ENCODE measurements around the gene FCN3. TPM values are rescaled to one million over a fixed set of nuclear protein-coding genes. Genes with fewer than 3 reads are reported as not detected.

The FCN3 gene
- total and polyA plus RNA-seq, 2 donors (not counting 1 experiment from before 2014, with no cell fraction given) = not detected

GRCh38 chr1:27331426-27331825 is 43.2 kb downstream of the FCN3 start:
- no peak overlapping the region for H3K27ac ChIP-seq (ENCODE audit: insufficient read depth, low read length)
- no peak for DNase-seq (ENCODE audit: low read depth in 2 of 2)
- no peak overlapping the region for H3K9ac ChIP-seq (ENCODE audit: insufficient read depth, low read length)
- peaks cover 3% of the 10 kb centered on the region for H3K4me1 ChIP-seq (ENCODE audit: control insufficient read depth, extremely low read depth, insufficient read depth, low read length)
- H4K20me1 ChIP-seq (ENCODE audit: control insufficient read depth, extremely low read depth, insufficient read depth, low read length) = no peaks in the 10 kb centered on the region
- peaks cover 26% of the 10 kb centered on the region for H3K36me3 ChIP-seq (ENCODE audit: control insufficient read depth, insufficient read depth, low read length)
- no peak overlapping the region for H3K4me2 ChIP-seq (ENCODE audit: extremely low read depth, insufficient read depth, low read length)
- H2AFZ ChIP-seq (ENCODE audit: low read length) = no peak overlapping the region
- peaks cover 30% of the 10 kb centered on the region for H3K79me2 ChIP-seq (ENCODE audit: control insufficient read depth, insufficient read depth, low read length)
- no peaks in the 10 kb centered on the region for H3K27me3 ChIP-seq (ENCODE audit: control insufficient read depth, insufficient read depth, low read length)
- no peak overlapping the region for H3K4me3 ChIP-seq (replicated peaks in 1 of 4; ENCODE audit: control extremely low read depth in 1 of 4, insufficient read depth in 1 of 4, low read depth in 3 of 4, low read length in 4 of 4)
- TF ChIP-seq CTCF (conservative IDR thresholded peaks at IDR 0.05 in 1 of 2, IDR thresholded peaks at IDR 0.05 in 1 of 2; ENCODE audit: low read depth in 1 of 2, low read length in 2 of 2) = no peak
- TF ChIP-seq EZH2 (IDR thresholded peaks at IDR 0.05; ENCODE audit: low read length, missing control alignments) = no peak
- no peaks in the 10 kb centered on the region for H3K9me3 ChIP-seq (ENCODE audit: control insufficient read depth, insufficient read depth, low read depth, low read length)

- Histone ChIP-seq H3K36me3 (ENCODE audit: control insufficient read depth, insufficient read depth, low read length) (peaks cover 26% of the 10 kb centered on the region), H3K27me3 (ENCODE audit: control insufficient read depth, insufficient read depth, low read length) (no peaks in the 10 kb centered on the region), H3K27ac (ENCODE audit: insufficient read depth, low read length) (no peak overlapping the region), H3K9ac (ENCODE audit: insufficient read depth, low read length) (no peak overlapping the region), H4K20me1 (ENCODE audit: control insufficient read depth, extremely low read depth, insufficient read depth, low read length) (no peaks in the 10 kb centered on the region), H3K4me2 (ENCODE audit: extremely low read depth, insufficient read depth, low read length) (no peak overlapping the region), H3K4me3 (replicated peaks in 1 of 4; ENCODE audit: control extremely low read depth in 1 of 4, insufficient read depth in 1 of 4, low read depth in 3 of 4, low read length in 4 of 4) (no peak overlapping the region), H2AFZ (ENCODE audit: low read length) (no peak overlapping the region), H3K4me1 (ENCODE audit: control insufficient read depth, extremely low read depth, insufficient read depth, low read length) (peaks cover 3% of the 10 kb centered on the region), H3K9me3 (ENCODE audit: control insufficient read depth, insufficient read depth, low read depth, low read length) (no peaks in the 10 kb centered on the region), H3K79me2 (ENCODE audit: control insufficient read depth, insufficient read depth, low read length) (peaks cover 35% of the 10 kb centered on the region)
- no peak for TF ChIP-seq EZH2 (IDR thresholded peaks at IDR 0.05; ENCODE audit: low read length, missing control alignments)
- no peak for TF ChIP-seq CTCF (conservative IDR thresholded peaks at IDR 0.05 in 1 of 2, IDR thresholded peaks at IDR 0.05 in 1 of 2; ENCODE audit: low read depth in 1 of 2, low read length in 2 of 2)
- DNase-seq (ENCODE audit: low read depth in 2 of 2) = no peak
Measured at GRCh38 chr1:27330786-27331185, 43.8 kb downstream of the FCN3 start.

- DNase-seq (ENCODE audit: low read depth in 2 of 2) = no peak
- peaks cover 13% of the 10 kb centered on the region for H3K36me3 ChIP-seq (ENCODE audit: control insufficient read depth, insufficient read depth, low read length)
- H3K4me2 ChIP-seq (ENCODE audit: extremely low read depth, insufficient read depth, low read length) = no peak overlapping the region
- H3K27ac ChIP-seq (ENCODE audit: insufficient read depth, low read length) = no peak overlapping the region
- H3K9me3 ChIP-seq (ENCODE audit: control insufficient read depth, insufficient read depth, low read depth, low read length) = no peaks in the 10 kb centered on the region
- no peak overlapping the region for H2AFZ ChIP-seq (ENCODE audit: low read length)
- H3K9ac ChIP-seq (ENCODE audit: insufficient read depth, low read length) = no peak overlapping the region
- no peaks in the 10 kb centered on the region for H4K20me1 ChIP-seq (ENCODE audit: control insufficient read depth, extremely low read depth, insufficient read depth, low read length)
- no peak for TF ChIP-seq EZH2 (IDR thresholded peaks at IDR 0.05; ENCODE audit: low read length, missing control alignments)
- no peak for TF ChIP-seq CTCF (conservative IDR thresholded peaks at IDR 0.05 in 1 of 2, IDR thresholded peaks at IDR 0.05 in 1 of 2; ENCODE audit: low read depth in 1 of 2, low read length in 2 of 2)
- H3K79me2 ChIP-seq (ENCODE audit: control insufficient read depth, insufficient read depth, low read length) = peaks cover 60% of the 10 kb centered on the region
- H3K27me3 ChIP-seq (ENCODE audit: control insufficient read depth, insufficient read depth, low read length) = no peaks in the 10 kb centered on the region
- H3K4me3 ChIP-seq (replicated peaks in 1 of 4; ENCODE audit: control extremely low read depth in 1 of 4, insufficient read depth in 1 of 4, low read depth in 3 of 4, low read length in 4 of 4) = no peak overlapping the region
- peaks cover 3% of the 10 kb centered on the region for H3K4me1 ChIP-seq (ENCODE audit: control insufficient read depth, extremely low read depth, insufficient read depth, low read length)
Measured at GRCh38 chr1:27327964-27328363, 46.7 kb downstream of the FCN3 start.

Data from fibroblast of lung (primary cell).